Activated CD4-positive, alpha-beta T cell treated with anti-CD3 and anti-CD28 coated beads, Interleukin-2, amount 50 U/mL, for 24 hours (primary cell): ENCODE results near the gene USH1G.

ENCODE experiments used
- DNase-seq, 2 donors: peaks; one replicate each; pipeline ENCODE4 v3.0.0-alpha.2; 2020; ENCODE audit warnings: low read depth in 1 of 2, low spot score in 1 of 2

The USH1G gene

DNA sequence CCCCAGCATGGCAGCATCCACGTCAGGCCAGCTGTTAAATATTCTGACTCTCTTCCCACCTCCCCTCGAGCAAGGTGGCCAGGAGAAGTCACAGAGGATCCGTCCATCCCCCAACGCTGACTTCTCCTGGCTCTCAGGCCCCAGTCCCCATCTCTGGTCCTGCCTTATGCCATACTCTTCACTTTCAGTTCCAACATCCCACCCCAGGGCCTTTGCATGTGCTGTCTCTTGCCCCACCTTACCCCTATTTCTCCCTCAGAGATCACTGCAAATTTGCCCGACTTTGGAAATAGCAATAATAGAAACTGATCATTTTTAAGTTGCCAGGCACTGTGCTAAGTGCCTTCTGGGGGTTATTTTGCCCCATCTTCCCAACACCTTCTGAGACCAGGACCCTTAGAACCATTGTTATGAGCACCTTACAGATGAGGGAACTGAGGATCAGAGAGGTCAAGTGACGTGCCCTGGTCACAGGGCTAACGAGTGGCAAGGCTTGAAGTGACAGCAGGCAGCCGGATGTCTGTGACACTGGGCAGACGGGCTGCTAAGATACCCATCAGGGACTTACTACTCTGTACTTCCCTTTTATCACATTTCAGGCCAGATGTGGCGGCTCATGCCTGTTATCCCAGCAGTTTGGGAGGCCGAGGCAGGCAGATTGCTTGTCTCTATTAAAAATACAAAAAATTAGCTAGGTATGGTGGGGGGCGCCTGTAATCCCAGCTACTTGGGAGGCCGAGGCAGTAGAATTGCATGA is 31.8 kb upstream of the USH1G start:
- DNase-seq = no peak

- DNase-seq = no peak
Measured at GRCh38 chr17:74954115-74954514, 31.1 kb upstream of the USH1G start.

DNA sequence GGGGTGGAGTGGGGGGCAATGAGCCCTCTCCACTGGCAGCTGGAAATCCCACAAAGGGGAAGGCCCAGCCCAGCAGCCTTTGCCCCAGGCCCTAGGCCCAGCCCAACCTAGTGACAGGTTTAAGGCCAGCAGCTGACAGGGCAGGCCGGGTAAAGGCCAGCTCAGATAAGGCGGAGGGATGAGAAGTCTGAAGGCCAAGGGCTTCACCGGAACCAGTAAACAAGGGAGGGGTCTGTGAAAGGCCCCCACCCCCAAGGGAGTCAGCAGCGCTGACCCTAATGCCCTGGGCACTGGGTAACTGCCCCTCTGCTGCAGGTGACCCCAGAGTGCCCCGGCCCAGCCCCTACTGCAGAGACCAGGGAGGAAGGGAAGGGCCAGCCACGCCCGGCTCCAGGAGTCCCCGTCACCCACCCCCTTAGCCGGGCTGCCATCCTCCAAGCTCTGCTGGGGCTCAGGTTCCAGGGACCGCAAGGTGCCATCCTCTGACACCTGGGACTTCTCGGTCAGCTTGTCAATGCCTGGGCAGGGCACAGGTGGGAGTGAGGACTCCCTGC is 30.2 kb upstream of the USH1G start:
- DNase-seq = no peak

DNA sequence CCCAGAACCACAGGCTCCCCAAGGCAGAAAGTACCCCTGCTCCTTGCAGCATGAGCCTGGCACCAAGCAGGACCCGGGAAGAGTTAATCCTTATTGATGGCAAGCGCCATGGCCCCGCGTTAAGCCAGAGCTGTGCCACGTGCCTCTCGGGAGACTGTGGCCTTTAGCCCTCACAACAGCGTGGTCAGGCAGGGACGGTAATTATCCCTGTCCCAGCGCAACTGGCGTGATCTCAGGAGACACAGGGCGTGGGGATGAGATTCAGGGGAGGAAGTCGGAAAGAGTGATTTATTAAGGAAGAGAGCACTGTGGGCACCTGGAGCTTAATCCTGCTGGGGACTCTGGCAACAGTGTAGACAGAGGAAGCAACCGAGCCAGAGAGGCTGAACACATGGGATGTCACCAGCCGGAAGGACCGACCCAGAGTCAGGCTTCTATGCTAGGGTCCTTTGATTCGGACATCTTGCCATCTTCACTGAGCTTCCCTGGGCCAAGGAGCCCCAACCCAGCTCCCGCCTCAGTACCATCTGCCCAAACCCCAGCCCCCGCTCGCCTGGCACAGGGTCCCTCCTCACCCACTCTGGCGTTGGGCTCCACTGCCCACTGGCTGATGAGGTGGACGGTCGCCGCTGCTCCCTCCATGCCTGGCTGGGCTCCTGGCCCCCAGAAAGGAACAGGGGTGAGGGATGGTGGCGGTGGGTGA is 29.5 kb upstream of the USH1G start:
- DNase-seq = no peak

GRCh38 chr17:74951680-74952421 is 28.8 kb upstream of the USH1G start:
- DNase-seq = no peak

GRCh38 chr17:74951065-74951464 is 28.0 kb upstream of the USH1G start:
- no peak for DNase-seq

- DNase-seq = no peak
Measured at GRCh38 chr17:74950207-74950606, 27.2 kb upstream of the USH1G start.

GRCh38 chr17:74949455-74950115 is 26.5 kb upstream of the USH1G start:
- no peak for DNase-seq

DNA sequence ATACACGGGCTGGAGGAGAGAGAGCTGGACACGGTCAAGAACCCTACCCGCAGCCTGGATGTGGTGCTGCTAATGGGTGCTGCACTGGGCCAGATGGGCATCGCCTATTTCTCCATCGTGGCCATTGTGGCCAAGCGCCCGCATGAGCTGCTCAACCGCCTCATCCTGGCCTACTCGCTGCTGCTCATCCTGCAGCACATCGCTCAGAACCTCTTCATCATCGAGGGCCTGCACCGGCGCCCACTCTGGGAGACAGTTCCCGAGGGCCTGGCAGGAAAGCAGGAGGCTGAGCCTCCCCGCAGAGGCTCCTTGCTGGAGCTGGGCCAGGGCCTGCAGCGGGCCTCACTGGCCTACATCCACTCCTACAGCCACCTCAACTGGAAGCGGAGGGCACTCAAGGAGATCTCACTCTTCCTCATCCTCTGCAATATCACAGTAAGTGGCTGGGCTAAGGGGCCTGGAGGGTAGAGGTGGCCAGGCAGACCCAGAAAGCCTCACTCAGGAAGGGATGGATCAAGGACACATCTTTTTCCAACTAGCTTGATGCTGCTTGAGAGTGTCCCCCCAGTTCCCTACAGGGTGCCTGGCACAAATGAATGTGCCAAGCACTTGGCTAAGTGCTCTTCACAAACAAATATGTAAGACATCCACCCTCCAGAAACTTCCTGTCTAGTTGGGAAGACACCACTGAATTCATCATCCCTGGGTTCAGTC is 24.1 kb upstream of the USH1G start:
- DNase-seq = no peak

DNA sequence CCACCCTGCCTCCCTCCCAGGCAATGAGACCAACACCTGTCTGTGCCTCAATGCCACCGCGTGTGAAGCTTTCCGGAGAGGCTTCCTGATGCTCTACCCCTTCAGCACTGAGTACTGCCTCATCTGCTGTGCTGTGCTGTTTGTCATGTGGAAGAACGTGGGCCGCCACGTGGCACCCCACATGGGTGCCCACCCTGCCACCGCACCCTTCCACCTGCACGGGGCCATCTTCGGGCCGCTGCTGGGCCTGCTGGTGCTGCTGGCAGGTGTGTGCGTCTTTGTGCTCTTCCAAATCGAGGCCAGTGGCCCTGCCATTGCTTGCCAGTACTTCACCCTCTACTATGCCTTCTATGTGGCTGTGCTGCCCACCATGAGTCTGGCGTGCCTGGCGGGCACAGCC is 23.6 kb upstream of the USH1G start:
- DNase-seq = no peak

GRCh38 chr17:74945543-74945942 is 22.5 kb upstream of the USH1G start:
- no peak for DNase-seq

- no peak for DNase-seq
Measured at GRCh38 chr17:74943808-74944522, 20.9 kb upstream of the USH1G start.

- DNase-seq = no peak
Measured at GRCh38 chr17:74941128-74941725, 18.2 kb upstream of the USH1G start.

DNA sequence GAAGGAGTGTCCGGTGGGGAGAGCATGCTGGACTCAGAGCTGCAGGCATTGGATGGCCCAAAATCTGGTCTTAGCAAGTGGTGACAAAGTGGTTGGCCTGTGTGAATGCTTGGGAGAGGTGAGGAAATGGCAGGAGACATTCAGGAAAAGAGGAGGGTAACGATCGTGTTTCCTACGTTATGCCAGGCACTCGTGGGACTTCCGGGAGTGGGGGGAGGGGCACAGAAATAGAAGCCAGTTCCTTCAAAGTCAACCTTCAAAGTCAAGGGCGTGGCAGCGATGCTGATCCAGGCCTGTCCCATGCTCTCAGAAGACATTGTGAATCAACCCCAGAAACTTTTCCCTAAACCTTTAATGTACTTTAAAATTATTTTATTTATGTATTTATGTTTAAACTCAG is 16.5 kb upstream of the USH1G start:
- no peak for DNase-seq

DNA sequence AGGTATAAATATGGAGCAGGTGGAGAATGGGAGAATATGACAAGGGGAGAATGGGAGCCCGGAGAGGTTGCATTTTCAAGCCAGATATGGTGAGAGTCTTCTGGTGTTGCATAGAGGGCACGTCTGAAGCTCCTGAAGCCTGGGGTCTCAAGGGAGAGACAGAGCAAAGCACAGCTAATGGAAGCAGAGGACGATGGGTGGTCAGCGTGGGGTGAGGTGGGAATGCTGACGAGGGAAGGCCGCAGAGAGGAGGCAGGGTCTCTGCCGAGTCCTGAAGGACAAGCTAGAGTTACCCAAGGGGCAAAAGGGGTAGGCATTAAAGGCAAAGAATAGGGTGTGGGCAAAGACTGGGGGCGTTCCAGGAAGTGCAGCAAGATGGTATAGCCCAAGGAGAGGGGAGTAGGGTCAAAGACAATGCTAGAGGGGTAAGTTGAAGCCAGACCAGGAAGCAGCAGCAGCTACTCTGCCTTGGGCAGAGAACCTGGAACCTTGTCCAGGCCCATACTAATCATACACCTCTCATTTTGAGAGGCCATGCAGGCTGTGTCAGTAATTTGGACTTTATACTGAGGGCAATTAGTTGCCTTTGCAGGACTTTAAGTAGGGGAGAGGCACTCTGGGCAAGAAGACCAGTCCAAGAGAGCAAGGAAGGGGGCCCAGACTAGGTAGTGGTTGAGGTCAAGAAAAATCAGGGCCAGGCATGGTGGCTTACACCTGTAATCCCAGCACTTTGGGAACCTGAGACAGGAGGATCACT is 15.3 kb upstream of the USH1G start:
- DNase-seq = no peak

- DNase-seq = no peak
Measured at GRCh38 chr17:74937064-74938051, 14.3 kb upstream of the USH1G start.

DNA sequence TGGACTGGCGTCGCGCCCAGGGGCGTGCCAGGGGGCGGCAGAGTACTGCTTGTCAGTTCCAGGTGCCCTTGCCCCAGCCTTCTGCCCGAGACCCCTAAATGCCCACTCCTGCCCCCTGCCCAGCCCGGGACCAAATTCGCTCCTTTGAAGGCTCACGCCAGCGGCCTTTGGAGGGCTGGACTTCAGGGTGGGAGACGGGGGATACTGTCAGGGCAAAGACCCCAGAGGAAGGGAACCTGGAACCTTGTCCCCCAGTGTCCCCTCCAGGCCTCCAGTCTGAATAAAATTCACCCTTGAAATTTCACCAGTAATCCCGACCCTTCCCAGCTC is 13.4 kb upstream of the USH1G start:
- no peak for DNase-seq
